Stimulated activated CD8-positive, alpha-beta memory T cell treated with anti-CD3 and anti-CD28 coated beads, Interleukin-2, amount 100 ng/mL, for 48 hours (primary cell): ENCODE measurements around the gene TUBA4B.

Source experiments
- DNase-seq, 2 donors: peaks; one replicate each; pipeline ENCODE4 v3.0.0-alpha.2; 2020; ENCODE audit warnings: low read depth in 2 of 2

TUBA4B gene

GRCh38 chr2:219314804-219315468, 61.9 kb downstream of the TUBA4B start:
- no peak for DNase-seq
